GM23338 (cell line): Measurements from ENCODE around the gene AQP3.

Source experiments
- CREB1 ChIP-seq: fragments of 250-450 bp; sonication (Bioruptor Pico); IDR thresholded peaks from 2 replicates; pipeline ENCODE4 v1.5.0; 2020; ENCODE audit warnings: low read depth, mild to moderate bottlenecking, moderate library complexity
- CTCF ChIP-seq, 2 experiments: fragments of 200-600 bp in 1 of 2; sonication (generic) in 1 of 2; conservative IDR thresholded peaks; 2 replicates each; pipeline versions ENCODE4 v1.5.1 to v1.6.1; 2016 to 2017; ENCODE audit warnings: antibody characterized with exemption in 2 of 2, low read depth in 2 of 2, mild to moderate bottlenecking in 2 of 2, moderate library complexity in 1 of 2
- ETS1 ChIP-seq: IDR thresholded peaks from 2 replicates; pipeline ENCODE4 v1.6.1; 2016; ENCODE audit warnings: antibody characterized with exemption
- EZH2 ChIP-seq: fragments of 200-600 bp; sonication (generic); IDR thresholded peaks from one replicate; pipeline ENCODE4 v1.8.0; 2017; ENCODE audit warnings: antibody characterized with exemption, mild to moderate bottlenecking, low read depth; ENCODE audit not compliant: unreplicated experiment
- EZH2phosphoT487 ChIP-seq: fragments of 200-600 bp; sonication (generic); IDR thresholded peaks from one replicate; pipeline ENCODE4 v1.8.1; 2018; ENCODE audit warnings: antibody characterized with exemption; ENCODE audit not compliant: unreplicated experiment
- NANOG ChIP-seq: IDR thresholded peaks from 2 replicates; pipeline ENCODE4 v1.6.1; 2016; ENCODE audit warnings: antibody characterized with exemption, borderline replicate concordance
- POLR2AphosphoS5 ChIP-seq: IDR thresholded peaks from 2 replicates; pipeline ENCODE4 v1.6.1; 2016; ENCODE audit warnings: antibody characterized with exemption, low read depth
- TF ChIP-seq, protein P1 (sequence below): fragments of 250-450 bp; sonication (Bioruptor Pico); IDR thresholded peaks from 2 replicates; pipeline ENCODE4 v1.5.0; 2020; ENCODE audit warnings: mild to moderate bottlenecking, moderate library complexity

DNA sequence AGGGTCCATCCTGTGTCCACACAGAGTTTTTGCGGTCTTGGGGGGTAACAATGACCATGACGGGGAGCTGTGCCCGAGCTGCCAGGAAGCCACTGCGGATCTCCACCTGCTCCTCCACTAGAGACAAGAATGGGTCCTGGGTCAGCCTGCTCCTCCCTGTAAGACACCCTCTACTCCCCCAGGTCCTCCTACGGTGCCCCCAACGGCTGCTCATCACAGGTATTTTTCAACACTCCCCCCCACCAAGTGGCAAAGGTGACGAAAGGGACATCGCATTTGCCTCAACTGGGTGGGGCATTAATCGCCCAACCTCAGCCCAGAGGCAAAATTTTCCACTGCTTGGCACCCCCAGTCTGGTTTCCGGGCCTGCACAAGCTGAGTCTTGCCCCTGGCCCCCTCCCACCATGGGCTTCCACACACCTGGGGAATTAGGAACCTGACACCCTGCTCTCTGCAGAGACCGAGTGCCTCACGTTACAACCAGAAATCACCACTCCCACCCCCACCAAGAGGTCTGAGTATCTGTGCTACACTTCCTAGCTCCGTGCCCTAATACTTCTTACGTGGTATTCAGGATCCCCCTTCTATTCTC, 16.7 kb upstream of the AQP3 start:
- no peak for TF ChIP-seq CTCF (conservative IDR thresholded peaks at IDR 0.05; ENCODE audit: low read depth in 2 of 2)
- TF ChIP-seq ETS1, result no peak
- TF ChIP-seq POLR2AphosphoS5, result no peak
- TF ChIP-seq EZH2, result no peak
- TF ChIP-seq NANOG, result no peak
- no peak for TF ChIP-seq CREB1 (CRISPR knock-in tag)
- TF ChIP-seq, protein P1, sequence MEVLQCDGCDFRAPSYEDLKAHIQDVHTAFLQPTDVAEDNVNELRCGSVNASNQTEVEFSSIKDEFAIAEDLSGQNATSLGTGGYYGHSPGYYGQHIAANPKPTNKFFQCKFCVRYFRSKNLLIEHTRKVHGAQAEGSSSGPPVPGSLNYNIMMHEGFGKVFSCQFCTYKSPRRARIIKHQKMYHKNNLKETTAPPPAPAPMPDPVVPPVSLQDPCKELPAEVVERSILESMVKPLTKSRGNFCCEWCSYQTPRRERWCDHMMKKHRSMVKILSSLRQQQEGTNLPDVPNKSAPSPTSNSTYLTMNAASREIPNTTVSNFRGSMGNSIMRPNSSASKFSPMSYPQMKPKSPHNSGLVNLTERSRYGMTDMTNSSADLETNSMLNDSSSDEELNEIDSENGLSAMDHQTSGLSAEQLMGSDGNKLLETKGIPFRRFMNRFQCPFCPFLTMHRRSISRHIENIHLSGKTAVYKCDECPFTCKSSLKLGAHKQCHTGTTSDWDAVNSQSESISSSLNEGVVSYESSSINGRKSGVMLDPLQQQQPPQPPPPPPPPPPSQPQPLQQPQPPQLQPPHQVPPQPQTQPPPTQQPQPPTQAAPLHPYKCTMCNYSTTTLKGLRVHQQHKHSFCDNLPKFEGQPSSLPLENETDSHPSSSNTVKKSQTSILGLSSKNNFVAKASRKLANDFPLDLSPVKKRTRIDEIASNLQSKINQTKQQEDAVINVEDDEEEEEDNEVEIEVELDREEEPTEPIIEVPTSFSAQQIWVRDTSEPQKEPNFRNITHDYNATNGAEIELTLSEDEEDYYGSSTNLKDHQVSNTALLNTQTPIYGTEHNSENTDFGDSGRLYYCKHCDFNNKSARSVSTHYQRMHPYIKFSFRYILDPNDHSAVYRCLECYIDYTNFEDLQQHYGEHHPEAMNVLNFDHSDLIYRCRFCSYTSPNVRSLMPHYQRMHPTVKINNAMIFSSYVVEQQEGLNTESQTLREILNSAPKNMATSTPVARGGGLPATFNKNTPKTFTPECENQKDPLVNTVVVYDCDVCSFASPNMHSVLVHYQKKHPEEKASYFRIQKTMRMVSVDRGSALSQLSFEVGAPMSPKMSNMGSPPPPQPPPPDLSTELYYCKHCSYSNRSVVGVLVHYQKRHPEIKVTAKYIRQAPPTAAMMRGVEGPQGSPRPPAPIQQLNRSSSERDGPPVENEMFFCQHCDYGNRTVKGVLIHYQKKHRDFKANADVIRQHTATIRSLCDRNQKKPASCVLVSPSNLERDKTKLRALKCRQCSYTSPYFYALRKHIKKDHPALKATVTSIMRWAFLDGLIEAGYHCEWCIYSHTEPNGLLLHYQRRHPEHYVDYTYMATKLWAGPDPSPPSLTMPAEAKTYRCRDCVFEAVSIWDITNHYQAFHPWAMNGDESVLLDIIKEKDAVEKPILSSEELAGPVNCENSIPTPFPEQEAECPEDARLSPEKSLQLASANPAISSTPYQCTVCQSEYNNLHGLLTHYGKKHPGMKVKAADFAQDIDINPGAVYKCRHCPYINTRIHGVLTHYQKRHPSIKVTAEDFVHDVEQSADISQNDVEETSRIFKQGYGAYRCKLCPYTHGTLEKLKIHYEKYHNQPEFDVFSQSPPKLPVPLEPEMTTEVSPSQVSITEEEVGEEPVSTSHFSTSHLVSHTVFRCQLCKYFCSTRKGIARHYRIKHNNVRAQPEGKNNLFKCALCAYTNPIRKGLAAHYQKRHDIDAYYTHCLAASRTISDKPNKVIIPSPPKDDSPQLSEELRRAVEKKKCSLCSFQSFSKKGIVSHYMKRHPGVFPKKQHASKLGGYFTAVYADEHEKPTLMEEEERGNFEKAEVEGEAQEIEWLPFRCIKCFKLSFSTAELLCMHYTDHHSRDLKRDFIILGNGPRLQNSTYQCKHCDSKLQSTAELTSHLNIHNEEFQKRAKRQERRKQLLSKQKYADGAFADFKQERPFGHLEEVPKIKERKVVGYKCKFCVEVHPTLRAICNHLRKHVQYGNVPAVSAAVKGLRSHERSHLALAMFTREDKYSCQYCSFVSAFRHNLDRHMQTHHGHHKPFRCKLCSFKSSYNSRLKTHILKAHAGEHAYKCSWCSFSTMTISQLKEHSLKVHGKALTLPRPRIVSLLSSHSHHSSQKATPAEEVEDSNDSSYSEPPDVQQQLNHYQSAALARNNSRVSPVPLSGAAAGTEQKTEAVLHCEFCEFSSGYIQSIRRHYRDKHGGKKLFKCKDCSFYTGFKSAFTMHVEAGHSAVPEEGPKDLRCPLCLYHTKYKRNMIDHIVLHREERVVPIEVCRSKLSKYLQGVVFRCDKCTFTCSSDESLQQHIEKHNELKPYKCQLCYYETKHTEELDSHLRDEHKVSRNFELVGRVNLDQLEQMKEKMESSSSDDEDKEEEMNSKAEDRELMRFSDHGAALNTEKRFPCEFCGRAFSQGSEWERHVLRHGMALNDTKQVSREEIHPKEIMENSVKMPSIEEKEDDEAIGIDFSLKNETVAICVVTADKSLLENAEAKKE (CRISPR knock-in tag), result no peak
- no peak for TF ChIP-seq EZH2phosphoT487
